NB4 (cell line): ENCODE results near the gene CLECL1.

Experiments used
- MYC ChIP-seq: IDR thresholded peaks from 2 replicates; pipeline ENCODE4 v1.6.1; 2011; ENCODE audit warnings: low read depth, low read length
- POLR2A ChIP-seq: IDR thresholded peaks from 2 replicates; pipeline ENCODE4 v1.6.1; 2011; ENCODE audit warnings: mild to moderate bottlenecking; ENCODE audit not compliant: insufficient read length; ENCODE audit errors: extremely low read depth
- TF ChIP-seq, protein P1 (sequence below): IDR thresholded peaks from one replicate; pipeline ENCODE4 v1.5.1; 2012; ENCODE audit warnings: low read depth, low read length
- TF ChIP-seq, protein P2 (sequence below): IDR thresholded peaks from 2 replicates; pipeline ENCODE4 v1.6.1; 2011; ENCODE audit warnings: low read depth, low read length

DNA sequence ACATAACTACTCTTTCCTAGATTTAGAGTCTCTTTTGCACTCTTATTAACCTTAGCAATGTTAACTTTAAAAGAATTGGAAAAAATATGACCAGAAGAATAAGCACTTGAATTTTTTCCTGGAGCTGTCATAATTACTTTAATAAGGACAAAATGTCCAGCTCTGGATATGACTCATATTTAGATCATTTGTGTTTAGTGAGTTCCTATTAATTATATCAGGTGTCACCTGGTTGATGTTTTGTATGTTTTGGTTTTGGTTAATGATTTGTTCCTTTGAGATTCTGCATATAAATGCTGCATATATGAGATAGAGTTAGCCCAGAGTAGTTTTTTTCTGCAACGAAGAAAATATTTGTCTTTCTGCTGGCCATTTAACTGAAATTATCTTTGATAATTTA lies 5.1 kb downstream of the CLECL1 start:
- TF ChIP-seq POLR2A = no peak
- TF ChIP-seq, protein P1, sequence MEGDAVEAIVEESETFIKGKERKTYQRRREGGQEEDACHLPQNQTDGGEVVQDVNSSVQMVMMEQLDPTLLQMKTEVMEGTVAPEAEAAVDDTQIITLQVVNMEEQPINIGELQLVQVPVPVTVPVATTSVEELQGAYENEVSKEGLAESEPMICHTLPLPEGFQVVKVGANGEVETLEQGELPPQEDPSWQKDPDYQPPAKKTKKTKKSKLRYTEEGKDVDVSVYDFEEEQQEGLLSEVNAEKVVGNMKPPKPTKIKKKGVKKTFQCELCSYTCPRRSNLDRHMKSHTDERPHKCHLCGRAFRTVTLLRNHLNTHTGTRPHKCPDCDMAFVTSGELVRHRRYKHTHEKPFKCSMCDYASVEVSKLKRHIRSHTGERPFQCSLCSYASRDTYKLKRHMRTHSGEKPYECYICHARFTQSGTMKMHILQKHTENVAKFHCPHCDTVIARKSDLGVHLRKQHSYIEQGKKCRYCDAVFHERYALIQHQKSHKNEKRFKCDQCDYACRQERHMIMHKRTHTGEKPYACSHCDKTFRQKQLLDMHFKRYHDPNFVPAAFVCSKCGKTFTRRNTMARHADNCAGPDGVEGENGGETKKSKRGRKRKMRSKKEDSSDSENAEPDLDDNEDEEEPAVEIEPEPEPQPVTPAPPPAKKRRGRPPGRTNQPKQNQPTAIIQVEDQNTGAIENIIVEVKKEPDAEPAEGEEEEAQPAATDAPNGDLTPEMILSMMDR = no peak
- TF ChIP-seq, protein P2, sequence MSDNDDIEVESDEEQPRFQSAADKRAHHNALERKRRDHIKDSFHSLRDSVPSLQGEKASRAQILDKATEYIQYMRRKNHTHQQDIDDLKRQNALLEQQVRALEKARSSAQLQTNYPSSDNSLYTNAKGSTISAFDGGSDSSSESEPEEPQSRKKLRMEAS = no peak
- no peak for TF ChIP-seq MYC
